A204.1 (cell line): ENCODE results near the gene KCNH1.

Source experiments
- FAIRE-seq: peaks from 2 replicates; lab custom pipeline; 2012; peaks lifted over from hg19 to GRCh38; lab: Jason Lieb, UNC

Gene KCNH1

GRCh38 chr1:210918893-210919292 lies 215.1 kb downstream of the KCNH1 start:
- FAIRE-seq, result no peak

DNA sequence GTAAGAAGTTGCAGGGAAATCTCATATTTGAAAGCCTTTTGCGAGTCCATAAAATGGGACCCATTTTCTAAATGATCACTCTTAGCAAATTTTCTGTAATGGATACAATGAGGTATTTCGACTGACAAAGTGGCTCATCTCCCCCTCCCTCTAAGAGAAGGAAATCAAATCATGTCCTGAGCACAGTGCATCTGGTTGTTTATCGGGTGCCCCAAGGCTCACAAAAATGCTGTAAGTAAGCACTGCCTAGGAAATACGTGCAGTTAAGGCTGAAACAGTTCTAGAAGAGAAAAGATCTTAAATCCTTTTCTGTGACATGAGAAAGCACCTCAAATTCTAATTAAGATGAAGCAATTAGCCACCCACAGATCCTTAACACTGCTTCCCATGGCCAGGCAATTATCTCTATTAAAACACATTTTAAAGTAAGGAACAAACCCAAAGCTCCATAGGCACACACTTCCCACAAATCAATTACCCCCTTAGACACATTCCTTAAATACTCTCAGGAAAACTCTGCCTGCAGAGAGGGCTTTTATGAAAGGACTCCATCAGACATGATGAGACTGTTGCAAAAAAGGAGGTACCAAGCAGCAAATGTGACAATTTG lies 216.3 kb downstream of the KCNH1 start:
- no peak for FAIRE-seq

- no peak for FAIRE-seq
These were observed 217.4 kb downstream of the KCNH1 start for GRCh38 chr1:210916548-210916947.

DNA sequence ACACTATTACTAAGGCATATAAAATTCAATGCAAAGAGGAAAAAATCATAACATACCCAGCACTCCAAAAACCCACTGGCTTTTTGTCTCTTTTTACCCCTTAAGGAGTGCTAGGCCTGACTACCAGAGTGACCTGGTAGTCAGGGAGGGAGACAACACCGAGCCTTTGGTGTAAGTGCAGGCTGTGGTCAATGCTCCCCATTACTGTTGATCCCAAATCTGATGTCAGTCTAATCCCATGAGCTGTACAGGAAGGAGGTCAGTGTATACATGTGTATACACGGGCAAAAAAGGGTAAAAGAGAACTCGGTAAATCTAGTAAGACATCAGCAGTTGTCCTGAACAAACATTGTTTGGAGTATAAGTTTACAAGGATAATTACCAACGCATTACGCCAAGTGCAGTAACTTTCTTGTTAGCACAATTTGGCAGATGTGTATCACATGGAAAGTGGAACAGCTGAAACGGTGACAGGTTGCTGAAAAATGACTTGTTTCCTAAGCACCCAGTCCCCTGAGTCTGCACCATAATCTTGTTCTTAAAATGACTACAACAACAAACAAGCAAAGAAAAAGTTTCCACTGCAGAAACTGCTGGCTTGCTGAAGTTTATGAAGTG lies 217.9 kb downstream of the KCNH1 start:
- no peak for FAIRE-seq

DNA sequence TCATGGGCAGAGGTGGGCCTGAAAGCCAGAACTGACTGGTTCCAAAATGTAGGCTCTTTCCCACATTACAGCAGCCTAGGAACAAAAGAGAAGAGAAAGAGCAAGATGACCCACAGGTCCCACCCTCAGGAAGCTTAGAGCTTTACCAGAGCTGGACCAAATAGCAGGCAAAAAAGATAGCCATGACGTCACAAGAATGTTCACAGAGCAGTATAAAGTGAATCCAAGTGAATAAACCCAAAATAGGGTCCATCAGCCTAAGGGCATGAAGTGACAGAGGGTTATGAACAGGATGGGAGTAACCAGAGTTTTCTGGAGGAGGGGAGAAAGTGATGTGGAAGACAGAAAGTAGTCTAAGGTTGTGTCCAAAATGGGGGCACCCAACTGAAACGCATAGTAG lies 221.2 kb downstream of the KCNH1 start:
- FAIRE-seq, result no peak

DNA sequence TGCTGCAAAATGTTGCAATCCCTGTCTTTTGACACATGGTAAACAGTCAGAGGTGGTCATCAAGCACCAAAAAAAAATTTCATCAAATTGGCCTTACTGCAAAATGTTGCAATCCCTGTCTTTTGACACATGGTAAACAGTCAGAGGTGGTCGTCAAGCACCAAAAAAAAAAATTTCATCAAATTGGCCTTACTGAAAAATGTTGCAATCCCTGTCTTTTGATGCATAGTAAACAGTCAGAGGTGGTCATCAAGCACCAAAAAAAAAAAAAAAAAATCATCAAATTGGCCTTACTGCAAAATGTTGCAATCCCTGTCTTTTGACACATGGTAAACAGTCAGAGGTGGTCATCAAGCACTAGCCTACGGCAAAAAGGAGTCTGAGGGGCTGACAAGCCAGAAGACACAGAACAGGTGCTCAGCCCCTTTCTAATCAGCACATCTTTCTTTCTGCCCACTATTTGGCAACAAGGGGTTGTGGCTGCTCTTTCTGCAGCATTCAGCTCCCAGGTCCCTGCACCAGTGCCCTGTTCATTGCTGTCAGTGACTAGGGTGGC lies 223.8 kb downstream of the KCNH1 start:
- no peak for FAIRE-seq

GRCh38 chr1:210908791-210909190 lies 225.2 kb downstream of the KCNH1 start:
- FAIRE-seq, result no peak

GRCh38 chr1:210908257-210908656 lies 225.7 kb downstream of the KCNH1 start:
- FAIRE-seq, result no peak

DNA sequence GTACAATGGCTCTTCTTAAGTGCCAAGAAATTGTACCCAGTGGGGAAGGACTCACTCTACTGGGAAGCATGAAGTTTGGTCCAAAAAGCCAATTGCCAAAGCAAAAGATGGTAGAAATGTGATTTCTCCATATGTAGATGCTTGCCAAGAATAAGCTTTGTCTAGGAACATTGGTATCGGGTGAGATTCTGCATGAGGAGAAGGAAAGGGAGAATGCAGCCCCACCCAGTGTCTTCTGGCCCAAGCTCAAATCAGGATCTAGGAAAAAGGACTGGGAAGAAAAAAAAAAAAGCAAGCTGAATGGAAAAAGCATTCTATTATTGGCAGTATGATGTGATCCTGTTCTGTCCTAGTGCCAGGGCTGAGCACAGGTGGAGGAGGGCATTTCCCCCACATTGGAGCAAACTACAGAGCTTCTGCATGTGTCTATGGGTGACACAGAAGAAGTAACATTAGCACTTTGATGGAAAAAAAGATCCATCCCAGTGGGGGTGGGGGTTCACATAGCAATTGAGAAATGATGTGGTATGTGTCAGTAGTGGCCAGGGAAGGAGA lies 226.6 kb downstream of the KCNH1 start:
- no peak for FAIRE-seq

DNA sequence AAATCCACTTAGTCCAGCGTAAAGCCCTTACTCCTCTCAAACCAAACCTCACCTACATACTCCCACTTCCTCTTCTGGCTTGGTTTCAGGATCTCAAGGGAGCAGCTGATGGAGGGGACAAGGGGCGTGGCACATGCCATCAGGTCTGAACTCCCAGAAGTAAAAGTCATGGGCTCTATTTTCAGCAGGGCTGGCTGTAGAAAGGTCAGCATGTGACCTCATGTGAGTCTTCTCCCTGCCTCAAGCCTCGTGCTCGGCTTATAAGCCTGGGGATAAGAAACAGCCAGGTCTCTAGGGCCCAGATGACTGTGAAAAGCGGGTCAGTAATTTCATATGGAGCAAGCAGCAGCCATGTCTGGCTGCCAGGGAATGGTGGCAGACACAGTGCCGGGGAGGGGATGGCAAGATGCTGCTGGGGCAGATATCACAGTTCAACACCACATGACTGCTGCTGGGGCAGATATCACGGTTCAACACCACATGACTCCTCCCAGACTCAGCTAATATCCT lies 227.9 kb downstream of the KCNH1 start:
- no peak for FAIRE-seq

GRCh38 chr1:210905365-210905904 lies 228.5 kb downstream of the KCNH1 start:
- no peak for FAIRE-seq

DNA sequence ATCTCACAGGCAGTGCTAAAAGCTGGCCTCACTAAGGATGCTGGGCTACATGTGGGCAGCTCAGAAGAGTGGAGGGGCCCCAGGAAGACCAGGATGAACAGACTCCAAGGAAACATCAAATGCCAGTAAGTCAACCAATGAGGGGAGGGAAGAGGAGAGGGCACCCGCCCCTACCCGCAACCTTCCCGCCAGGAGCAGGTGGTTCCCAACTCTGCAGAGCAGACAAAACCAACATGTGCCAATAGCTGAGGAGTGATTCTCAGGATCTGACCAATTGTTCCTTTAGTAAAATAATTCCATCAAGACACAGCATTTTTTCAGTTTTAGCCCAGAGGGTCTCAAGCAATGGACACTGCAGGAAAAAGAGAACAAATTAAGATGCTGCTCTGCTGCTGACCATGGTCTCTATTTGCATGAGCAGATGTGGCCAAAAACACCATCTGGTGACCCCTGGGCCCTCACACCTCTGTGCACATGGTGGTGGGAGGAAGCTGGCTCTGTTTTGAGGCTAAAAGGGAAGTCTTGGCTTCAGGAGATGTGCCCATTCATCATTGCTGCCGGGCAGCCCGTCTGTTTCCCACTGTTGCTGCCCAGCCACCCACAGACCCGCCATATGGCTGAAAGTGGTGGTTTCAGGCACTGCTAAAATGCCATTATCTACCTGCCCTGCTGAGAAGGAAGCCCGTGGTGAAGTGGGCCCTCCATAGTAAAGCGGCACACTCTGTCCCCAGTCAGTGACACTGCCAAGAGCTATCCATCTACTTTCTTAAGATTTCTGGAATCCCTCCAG lies 231.8 kb downstream of the KCNH1 start:
- no peak for FAIRE-seq

DNA sequence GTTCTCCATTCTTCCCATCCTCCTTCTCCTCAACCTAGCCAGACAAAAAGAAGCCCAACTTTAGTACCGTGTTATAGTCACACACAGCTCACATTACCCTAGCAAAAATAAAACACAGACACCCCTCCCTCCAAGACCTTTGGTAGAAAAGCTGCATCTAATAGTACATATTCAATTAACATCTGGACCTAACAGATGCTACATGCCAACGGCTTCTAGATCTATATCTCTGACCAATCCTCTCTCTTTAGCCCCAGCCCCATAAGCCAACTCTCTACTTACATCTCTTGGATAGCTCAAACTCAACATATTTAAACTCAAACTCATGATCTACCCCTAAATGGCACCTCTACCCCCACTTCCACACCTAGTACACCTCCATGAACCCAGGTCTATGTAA lies 233.1 kb downstream of the KCNH1 start:
- FAIRE-seq, result no peak

GRCh38 chr1:210900079-210900478 lies 233.9 kb downstream of the KCNH1 start:
- FAIRE-seq, result no peak

- no peak for FAIRE-seq
These were observed 234.3 kb downstream of the KCNH1 start for GRCh38 chr1:210899676-210900075.

DNA sequence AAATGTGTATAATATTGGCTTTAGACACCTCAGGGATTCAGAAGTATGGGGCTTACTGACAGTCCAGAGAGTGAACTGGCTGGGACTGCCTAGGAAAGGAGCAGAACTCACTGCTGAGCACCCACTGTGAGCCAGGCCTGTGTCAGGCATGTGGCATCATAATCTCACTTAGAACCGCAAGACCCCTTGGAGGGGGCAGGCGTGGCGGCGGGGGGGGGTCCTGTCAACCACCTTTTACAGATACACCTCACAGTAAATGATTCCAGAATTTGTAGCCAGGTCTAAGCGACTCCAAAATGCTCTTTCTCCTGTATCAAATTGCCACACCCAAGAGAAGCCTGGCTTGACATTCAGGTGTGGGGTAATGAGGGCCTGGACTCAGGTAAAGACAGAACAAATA lies 235.5 kb downstream of the KCNH1 start:
- FAIRE-seq, result no peak

DNA sequence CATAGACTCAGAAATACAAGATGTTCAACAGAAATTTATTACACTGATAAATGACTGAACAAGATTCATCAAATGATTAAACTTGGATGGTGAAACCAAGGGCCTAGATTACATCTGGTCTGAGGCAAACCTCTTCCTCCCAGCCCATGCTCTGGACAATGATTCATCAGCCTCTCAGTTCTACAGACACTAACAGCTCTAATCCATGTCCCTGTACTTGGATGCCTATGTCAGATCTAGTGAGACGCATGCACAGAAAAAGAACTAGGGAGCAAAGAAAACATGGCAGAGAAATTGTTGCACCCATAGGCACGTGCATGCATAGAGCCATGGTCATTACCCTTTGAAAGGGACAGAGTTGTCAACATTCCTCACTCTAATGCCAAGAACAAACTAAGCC lies 250.1 kb downstream of the KCNH1 start:
- no peak for FAIRE-seq

DNA sequence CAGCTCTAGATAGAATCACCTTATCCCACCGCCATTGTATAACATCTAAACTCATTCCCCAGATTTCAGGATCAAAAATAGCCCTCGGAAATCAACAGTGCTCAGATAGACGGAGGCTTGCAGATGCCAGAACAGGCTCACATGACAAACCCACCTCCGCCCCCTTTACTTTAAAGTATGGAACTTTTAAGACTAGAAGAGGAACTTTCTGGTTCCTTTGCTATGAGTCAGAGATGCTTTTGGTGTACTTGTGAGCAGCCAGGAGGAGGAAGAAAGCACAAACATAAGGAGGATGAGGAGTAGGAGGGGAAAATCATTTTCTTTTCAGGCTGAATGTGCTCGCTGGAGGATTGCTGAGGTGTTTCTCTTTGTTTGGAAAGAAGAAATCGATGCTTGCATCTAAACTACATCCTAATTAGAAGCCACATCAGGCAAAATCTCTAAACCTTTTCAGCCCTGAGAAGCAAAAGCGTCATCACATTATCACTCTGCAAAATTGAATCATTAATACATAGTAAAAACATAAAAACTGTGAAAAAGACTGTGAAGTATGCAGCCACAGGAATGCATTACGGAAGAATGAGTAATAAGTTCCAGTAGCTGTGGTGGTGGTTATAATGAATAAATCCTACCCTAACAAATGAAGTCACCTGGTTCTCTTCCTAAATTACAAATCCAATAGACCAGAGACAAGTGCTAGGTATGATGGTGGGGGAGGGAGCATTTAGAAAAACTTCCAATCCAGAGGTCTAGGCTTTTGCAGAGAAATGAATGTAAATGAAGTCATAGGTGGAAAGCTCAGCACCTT lies 251.3 kb downstream of the KCNH1 start:
- FAIRE-seq, result no peak

- FAIRE-seq, result no peak
These were observed 255.4 kb downstream of the KCNH1 start for GRCh38 chr1:210878564-210878963.

- FAIRE-seq, result no peak
These were observed 257.7 kb downstream of the KCNH1 start for GRCh38 chr1:210876275-210876674.

DNA sequence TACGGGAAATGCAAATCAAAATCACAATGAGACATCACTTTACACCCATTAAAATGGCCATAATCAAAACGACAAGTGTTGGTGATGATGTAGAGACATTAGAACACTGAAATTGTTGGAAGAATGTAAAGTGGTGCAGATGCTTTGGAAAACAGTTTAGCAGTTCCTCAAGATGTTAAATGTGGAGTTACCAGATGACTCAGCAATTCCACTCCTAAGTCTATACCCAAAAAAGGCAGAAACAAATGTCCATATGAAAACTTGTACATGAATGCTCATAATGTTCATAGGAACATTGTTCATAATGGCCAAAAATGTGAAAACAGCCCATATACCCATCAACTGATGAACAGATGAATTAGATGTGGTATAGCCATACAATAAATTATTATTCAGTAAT lies 267.4 kb downstream of the KCNH1 start:
- FAIRE-seq, result no peak

DNA sequence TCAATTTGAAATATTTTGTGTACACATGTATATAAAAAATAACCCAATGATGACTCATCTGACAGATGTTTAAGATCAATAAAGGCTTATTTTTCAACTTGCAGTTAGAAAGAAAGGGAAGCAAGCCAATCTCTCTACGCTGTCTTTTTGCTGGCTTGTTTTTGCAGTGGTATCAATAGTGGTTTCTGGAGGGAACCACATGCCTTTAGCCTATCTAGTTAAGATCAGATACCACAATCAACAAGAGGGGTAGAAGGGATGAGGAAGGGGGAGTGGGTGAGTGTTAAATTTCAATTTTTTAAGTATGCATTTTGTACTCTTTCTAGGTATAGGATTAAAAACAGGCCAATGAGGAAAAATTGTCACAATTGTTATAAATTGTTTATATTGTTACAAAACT lies 276.2 kb downstream of the KCNH1 start:
- no peak for FAIRE-seq
